MM.1S (cell line): Measurements from ENCODE around the gene REPS1.

Experiments used
- EZH2 ChIP-seq: fragments of 300-600 bp; sonication (generic); optimal IDR thresholded peaks from 2 replicates; pipeline ENCODE3; 2017; ENCODE audit warnings: low read depth, mild to moderate bottlenecking, antibody characterized with exemption, low read length, mixed read lengths
- EZH2phosphoT487 ChIP-seq: fragments of 300-600 bp; sonication (generic); IDR thresholded peaks from 2 replicates; pipeline ENCODE4 v1.6.1; 2018; ENCODE audit warnings: antibody characterized with exemption, low read length
- TF ChIP-seq, protein P1 (sequence below): fragments of 300-600 bp; sonication (generic); IDR thresholded peaks from 2 replicates; pipeline ENCODE4 v1.5.1; 2016; ENCODE audit warnings: antibody characterized with exemption, low read length, mixed read lengths

DNA sequence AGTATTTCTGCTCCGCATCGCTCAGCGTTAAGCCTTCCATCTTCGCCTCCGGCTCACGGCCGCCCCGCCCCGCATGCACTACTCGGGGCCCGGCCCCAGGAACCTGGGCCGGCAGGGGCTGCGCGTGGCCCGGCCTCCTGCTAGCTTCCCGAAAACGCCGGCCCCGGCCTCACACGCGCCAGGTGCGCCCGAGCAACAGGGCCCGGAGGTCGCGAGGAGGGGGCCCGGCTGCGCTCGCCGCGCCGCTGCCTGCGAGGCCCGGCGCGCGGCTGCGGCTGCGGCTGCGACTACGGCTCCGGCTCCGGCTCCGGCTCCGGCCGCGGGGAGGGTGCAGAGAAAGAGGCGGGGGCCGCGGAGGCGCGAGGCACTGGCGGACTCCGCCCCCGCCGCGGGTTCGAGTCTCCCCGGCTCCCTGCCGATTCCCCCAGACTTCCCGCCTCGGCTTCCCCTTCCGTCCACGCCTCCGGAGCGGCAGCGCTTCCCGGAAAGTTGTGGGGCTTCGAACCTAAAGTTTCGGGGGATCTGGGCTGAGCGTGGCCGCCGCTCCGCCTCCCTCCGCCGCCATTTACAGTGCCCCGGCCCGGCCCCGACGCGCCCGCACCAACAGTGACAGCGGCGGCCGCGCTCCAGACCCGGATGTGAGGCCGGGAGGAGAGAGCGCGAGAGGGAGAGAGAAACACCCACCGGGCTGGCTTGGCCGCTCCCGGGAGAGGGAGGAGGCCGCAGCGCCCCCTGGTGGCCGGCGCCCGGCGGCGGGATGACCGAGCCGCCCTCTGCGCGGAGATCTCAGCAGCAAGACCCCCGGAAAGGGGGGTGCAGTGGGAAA, at the start of gene REPS1:
- TF ChIP-seq, protein P1, sequence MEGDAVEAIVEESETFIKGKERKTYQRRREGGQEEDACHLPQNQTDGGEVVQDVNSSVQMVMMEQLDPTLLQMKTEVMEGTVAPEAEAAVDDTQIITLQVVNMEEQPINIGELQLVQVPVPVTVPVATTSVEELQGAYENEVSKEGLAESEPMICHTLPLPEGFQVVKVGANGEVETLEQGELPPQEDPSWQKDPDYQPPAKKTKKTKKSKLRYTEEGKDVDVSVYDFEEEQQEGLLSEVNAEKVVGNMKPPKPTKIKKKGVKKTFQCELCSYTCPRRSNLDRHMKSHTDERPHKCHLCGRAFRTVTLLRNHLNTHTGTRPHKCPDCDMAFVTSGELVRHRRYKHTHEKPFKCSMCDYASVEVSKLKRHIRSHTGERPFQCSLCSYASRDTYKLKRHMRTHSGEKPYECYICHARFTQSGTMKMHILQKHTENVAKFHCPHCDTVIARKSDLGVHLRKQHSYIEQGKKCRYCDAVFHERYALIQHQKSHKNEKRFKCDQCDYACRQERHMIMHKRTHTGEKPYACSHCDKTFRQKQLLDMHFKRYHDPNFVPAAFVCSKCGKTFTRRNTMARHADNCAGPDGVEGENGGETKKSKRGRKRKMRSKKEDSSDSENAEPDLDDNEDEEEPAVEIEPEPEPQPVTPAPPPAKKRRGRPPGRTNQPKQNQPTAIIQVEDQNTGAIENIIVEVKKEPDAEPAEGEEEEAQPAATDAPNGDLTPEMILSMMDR = peak; percentile 84
- TF ChIP-seq EZH2 (no peak), EZH2phosphoT487 (no peak)
